HG03575 (cell line): ENCODE results near the gene ENOX2.

Source experiments
- ATAC-seq: cut with Tn5 transposase; IDR thresholded peaks from one replicate; pipeline ENCODE4 v1.9.1; 2021; ENCODE audit not compliant: unreplicated experiment, insufficient number of reproducible peaks, low FRiP score; ENCODE audit errors: extremely low read depth

ENOX2 gene

GRCh38 chrX:130676861-130677260 lies 226.1 kb downstream of the ENOX2 start:
- no peak for ATAC-seq

GRCh38 chrX:130672214-130672613 lies 230.8 kb downstream of the ENOX2 start:
- ATAC-seq: no peak

- ATAC-seq: no peak
These were observed 233.8 kb downstream of the ENOX2 start for GRCh38 chrX:130669233-130669632.

GRCh38 chrX:130665263-130665662 lies 237.7 kb downstream of the ENOX2 start:
- ATAC-seq: no peak

- no peak for ATAC-seq
These were observed 244.7 kb downstream of the ENOX2 start for GRCh38 chrX:130658310-130658709.

- no peak for ATAC-seq
These were observed 248.5 kb downstream of the ENOX2 start for GRCh38 chrX:130654409-130654950.

GRCh38 chrX:130652824-130653578 lies 250.0 kb downstream of the ENOX2 start:
- ATAC-seq: no peak

- ATAC-seq: no peak
These were observed 253.3 kb downstream of the ENOX2 start for GRCh38 chrX:130649738-130650137.

GRCh38 chrX:130647468-130647867 lies 255.5 kb downstream of the ENOX2 start:
- no peak for ATAC-seq

- no peak for ATAC-seq
These were observed 256.9 kb downstream of the ENOX2 start for GRCh38 chrX:130645955-130646583.

- ATAC-seq: no peak
These were observed 265.4 kb downstream of the ENOX2 start for GRCh38 chrX:130637591-130637990.

- no peak for ATAC-seq
These were observed 266.7 kb downstream of the ENOX2 start for GRCh38 chrX:130636277-130636676.

GRCh38 chrX:130631011-130631410 lies 272.0 kb downstream of the ENOX2 start:
- ATAC-seq: no peak

GRCh38 chrX:130628516-130628915 lies 274.5 kb downstream of the ENOX2 start:
- ATAC-seq: no peak

GRCh38 chrX:130626521-130626920 lies 276.5 kb downstream of the ENOX2 start:
- no peak for ATAC-seq

- no peak for ATAC-seq
These were observed 277.6 kb downstream of the ENOX2 start for GRCh38 chrX:130625386-130625785.

- ATAC-seq: no peak
These were observed 279.5 kb downstream of the ENOX2 start for GRCh38 chrX:130623518-130623917.

GRCh38 chrX:130615941-130616340 lies 287.1 kb downstream of the ENOX2 start:
- ATAC-seq: no peak

GRCh38 chrX:130607431-130607830 lies 295.6 kb downstream of the ENOX2 start:
- no peak for ATAC-seq

- no peak for ATAC-seq
These were observed 296.6 kb downstream of the ENOX2 start for GRCh38 chrX:130606425-130606824.
